Fibroblast of villous mesenchyme (primary cell): ENCODE results near the gene MAPK8. TPM values are rescaled to one million over a fixed set of nuclear protein-coding genes. Genes with fewer than 3 reads are reported as not detected.

Source experiments
- DNase-seq: peaks from one replicate; pipeline ENCODE4 v3.0.0-alpha.2; 2010; ENCODE audit warnings: low read depth
- H3K4me3 ChIP-seq: 2 replicates; pipeline ENCODE4 v1.5.1; 2011; ENCODE audit warnings: low read depth, mild to moderate bottlenecking, low read length
- CTCF ChIP-seq: IDR thresholded peaks from 2 replicates; pipeline ENCODE4 v1.5.1; 2012; ENCODE audit warnings: low read depth, mild to moderate bottlenecking, low read length; ENCODE audit not compliant: insufficient read depth
- total RNA-seq: library from RNA; depleted of rRNA; stranded (reverse); fragments of >200 nt; gene quantifications from 2 replicates; pipeline ENCODE4 v1.2.3, GENCODE V29; 2012

Gene MAPK8
- total RNA-seq, 1 donor: 111 TPM

- no peak for TF ChIP-seq CTCF
- no peak for DNase-seq
- no peak overlapping the region for H3K4me3 ChIP-seq
Observed at GRCh38 chr10:48450233-48450740, 143.8 kb downstream of the MAPK8 start.

GRCh38 chr10:48450741-48451466 is 144.4 kb downstream of the MAPK8 start:
- H3K4me3 ChIP-seq: no peak overlapping the region
- DNase-seq: no peak
- no peak for TF ChIP-seq CTCF

- TF ChIP-seq CTCF: no peak
- no peak overlapping the region for H3K4me3 ChIP-seq
- no peak for DNase-seq
Observed at GRCh38 chr10:48451969-48452878, 145.7 kb downstream of the MAPK8 start.

GRCh38 chr10:48452879-48453412 is 146.5 kb downstream of the MAPK8 start:
- no peak for TF ChIP-seq CTCF
- DNase-seq: no peak
- H3K4me3 ChIP-seq: no peak overlapping the region

- H3K4me3 ChIP-seq: no peak overlapping the region
- DNase-seq: no peak
- no peak for TF ChIP-seq CTCF
Observed at GRCh38 chr10:48453451-48454301, 147.2 kb downstream of the MAPK8 start.
